HG02759 (cell line): ENCODE data around the gene WDFY4.
A peak's percentile ranks its signal among the peaks of the same experiment; 100 is the strongest.

Experiments used
- ATAC-seq: cut with Tn5 transposase; IDR thresholded peaks from one replicate; pipeline ENCODE4 v1.9.1; 2021; ENCODE audit warnings: mild to moderate bottlenecking, moderate library complexity; ENCODE audit not compliant: unreplicated experiment

The WDFY4 gene

DNA sequence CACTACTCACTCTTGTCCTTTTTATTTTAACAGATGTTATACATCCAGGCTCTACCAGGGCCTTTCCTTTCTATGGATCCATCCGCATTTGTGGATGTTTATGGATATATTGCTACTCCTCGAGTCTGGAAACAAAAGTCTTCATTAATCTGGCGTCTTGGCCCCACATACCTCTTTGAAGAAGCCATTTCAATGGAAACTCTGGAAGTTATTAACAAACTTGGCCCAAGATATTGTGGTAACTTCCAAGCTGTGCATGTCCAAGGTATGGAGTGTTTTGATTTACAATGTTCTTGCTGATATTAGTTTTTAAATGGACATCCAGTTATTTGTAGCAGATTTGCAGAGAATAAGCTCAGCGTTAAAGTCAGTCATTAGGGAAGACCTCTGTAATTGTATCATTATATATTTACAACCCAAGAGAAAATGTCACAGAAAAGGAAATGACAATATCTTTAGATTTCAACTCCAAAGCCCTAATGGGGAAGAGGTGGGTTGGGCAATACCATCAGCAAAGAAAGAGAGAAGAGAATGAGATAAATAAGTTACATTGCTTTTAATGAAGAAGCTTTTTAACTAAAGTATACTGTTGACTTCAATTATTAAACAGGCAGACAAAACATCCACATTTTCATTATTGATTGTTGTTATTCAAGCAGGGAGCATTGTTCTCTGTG, 102.1 kb downstream of the WDFY4 start:
- ATAC-seq = no peak

DNA sequence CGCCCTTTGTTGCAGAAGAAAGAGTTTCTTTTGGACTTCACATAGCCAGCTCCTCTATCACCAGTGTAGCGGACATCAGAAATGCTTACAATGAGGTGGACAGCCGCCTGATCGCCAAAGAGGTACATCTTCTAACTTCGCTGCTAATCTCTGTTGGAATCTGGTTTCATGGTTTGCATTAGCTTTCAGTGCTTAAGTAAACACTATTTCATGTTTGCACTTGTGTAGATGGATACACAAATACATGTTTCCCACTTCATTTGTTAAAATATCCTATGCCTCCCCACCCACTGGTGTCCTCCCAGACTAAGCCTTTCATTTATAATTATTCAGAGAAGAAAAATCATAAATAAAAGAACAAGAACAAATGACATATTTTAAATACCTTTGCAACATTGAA, 103.9 kb downstream of the WDFY4 start:
- ATAC-seq = no peak

DNA sequence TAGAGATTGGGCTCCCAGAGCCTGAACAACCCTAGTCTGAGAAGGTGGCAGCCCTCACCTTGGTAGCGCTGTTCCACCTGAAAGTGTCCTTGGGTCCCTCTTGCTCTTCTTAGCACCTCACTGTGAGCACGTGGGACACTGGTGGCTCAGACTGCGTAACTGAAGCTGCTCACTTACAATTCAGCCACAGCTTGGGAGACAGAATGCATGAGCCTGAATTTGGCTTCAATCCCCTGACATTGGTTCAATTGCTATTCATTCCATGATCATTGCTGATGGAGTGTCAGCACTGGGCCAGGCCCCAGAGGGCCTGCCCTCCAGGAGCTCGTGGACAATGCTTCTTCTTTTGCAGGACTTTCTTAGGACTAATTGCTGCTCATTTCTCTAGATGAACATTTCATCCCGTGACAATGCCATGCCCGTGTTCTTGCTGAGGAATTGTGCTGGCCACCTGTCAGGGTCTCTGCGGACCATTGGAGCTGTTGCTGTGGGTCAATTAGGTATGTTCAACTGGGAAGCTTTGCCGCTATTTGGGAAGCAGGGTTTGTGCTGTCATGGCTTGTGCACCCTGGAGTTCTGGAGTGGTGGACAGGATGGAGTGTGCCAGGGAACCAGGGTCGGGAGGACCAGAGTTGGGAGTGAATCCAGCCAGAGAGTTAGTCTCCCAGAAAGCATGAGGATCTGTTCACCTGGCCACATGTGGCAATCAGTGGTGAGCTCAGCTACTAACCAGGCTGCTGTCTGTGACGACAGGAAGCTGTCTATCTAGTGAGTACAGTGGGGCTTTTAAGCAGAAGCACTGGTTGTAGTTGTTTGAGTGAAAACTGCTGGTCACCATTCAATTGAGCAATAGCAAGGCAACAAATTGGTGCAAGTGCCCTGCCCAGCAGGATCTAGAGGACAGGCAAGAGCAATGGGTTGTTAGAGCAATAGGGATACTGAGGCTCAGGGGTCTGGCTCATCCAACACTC, 105.1 kb downstream of the WDFY4 start:
- ATAC-seq = no peak

DNA sequence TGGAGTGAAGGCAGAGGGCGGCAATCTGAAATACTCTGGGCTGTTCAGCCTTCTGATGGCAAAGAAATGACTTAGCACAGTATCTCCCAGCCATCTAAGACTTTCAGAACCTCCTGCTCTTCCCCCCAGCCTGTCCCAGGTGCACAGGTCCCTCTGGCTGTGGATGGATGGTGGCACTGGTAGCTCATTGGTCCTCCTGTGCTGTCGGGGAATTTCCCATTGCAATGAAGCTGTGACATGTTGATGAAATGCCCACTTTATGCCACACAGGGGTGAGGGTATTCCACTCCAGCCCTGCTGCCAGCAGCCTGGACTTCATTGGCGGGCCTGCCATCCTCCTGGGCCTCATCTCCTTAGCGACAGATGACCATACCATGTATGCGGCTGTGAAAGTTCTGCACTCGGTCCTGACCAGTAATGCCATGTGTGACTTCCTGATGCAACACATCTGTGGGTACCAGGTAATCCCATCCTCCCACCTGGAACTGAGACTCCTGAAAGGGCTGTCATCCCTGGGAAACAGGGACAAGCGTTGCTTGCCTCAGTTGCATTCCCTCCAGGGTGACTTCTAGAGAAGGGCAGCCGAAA, 105.9 kb downstream of the WDFY4 start:
- ATAC-seq = no peak

DNA sequence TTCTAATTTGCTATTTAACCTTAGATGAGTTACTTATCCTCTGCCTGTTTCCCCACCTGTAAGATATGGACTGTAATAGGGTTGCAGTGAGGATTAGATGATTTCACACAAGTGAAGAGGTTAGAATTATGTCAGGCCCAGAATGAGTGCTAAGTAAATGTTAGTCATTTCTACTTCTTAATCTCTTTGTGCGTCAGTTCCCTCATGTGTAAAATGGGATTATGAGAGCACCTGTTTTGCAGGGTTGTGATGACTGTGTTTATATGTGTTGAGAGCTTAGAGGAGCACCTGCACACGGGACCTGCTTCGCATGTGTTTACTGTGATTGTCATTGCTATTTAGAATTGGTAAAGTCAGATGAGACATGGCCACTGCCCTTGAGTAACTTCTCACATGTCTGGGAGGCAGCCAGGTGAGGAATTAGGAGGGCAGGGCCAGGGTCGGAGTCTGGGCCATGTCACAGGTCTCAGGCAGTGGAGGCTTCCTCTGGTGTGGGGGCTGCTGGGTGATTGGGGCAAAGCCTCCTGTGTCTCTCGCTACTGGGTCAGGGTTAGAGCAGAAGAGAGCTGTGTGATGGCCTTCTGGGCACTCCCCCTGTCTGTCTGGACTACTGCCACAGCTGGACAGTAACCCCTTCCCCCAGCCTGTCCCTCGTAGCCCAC, 106.7 kb downstream of the WDFY4 start:
- ATAC-seq = no peak

DNA sequence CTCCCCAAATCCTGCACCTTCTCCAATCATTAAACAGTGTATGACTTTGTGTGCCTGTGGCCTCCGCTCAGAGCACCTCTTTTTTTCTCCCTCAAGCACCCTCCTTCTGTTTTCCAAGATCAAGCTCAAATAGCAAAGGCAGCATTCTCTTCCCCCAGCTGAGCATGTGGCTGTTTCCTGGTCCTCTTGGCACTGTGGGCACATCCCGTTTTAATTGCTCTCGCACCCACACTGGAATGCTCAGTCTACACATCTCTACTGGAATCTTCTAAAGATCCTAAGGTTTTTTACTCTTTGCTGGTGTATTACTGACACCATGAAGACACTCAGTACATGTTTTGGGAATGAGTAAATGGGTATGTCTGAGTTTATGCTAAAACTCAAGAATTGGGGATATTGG, 107.4 kb downstream of the WDFY4 start:
- no peak for ATAC-seq

DNA sequence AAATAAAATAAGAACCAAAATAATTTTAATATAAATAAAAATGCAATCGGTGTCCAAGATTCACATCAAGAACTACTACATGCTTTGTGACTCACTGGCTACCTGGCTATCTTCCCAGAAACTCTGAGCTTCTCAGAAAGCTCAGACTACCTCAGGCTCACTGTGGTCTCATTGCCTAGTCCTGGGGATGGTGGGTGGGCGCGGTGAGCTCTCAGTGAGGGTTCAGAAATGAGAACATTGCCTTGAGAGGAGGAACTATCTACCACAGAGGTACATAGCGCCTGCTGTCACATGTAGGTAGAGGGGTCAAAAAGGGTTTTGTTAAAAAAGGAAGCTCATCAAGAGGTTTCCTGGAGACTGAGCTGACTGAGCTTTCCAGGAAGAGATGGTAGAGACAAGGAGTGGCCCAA, 108.0 kb downstream of the WDFY4 start:
- ATAC-seq = no peak

DNA sequence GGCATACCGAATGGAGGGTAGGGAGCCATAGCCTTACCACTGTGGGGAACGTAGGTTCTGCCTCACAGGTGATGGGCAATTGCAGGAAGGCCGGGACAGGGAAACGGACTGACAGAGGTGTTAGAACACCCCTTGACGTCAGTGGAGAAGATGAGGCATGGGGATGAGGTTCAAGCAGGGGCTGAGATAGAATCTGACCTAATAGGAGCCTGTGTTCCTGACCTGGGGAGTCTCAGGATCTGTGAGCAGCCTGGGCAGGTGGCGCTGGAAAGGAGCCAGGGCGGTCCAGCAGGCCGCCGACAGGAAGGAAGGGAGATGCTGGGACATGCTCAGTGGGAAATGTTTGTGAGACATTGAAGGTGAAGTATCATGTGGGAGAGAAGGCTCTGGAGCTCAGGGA, 109.4 kb downstream of the WDFY4 start:
- no peak for ATAC-seq

DNA sequence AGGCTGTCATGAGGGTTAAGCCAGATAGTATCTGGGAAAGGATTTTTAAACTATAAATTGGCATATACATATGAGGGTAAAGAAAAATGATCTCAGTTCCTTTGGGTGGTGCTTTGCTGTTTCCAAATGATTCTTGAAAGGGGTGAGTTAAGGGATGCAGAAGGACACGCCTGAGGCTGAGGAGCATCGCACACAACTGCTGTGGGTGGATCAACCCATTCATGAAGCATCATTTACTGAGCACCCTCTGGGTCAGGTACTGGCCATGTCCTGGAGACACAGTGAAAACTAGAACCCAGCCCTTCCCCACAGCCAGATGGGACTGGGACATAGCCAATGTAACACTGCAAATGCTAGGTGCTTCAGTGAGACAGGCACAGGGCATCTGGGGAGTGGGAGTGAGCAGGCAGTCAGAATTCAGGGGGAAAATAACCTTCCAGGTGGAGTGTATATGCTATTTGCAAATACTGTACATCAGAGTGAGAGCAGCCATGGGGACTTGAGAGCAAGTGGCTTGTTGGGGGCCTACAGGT, 112.1 kb downstream of the WDFY4 start:
- no peak for ATAC-seq

DNA sequence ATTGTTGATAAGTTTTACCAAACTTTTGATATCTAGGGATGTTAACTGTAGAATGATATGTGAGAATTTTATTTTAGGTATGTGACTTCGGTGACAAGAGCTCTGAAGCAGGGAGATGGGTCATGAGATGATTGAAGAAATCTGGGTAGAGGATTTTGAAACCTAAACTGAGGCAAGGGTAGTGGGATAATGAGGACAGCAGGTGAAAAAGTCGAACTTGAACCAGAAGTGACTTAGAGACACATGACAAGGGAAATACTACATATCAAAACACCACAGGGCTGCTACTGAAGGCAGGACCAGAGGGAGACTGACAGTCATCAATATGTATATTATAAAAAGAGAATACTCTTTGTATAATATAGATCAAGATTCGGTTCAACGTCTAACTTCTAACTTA, 113.2 kb downstream of the WDFY4 start:
- ATAC-seq = no peak

DNA sequence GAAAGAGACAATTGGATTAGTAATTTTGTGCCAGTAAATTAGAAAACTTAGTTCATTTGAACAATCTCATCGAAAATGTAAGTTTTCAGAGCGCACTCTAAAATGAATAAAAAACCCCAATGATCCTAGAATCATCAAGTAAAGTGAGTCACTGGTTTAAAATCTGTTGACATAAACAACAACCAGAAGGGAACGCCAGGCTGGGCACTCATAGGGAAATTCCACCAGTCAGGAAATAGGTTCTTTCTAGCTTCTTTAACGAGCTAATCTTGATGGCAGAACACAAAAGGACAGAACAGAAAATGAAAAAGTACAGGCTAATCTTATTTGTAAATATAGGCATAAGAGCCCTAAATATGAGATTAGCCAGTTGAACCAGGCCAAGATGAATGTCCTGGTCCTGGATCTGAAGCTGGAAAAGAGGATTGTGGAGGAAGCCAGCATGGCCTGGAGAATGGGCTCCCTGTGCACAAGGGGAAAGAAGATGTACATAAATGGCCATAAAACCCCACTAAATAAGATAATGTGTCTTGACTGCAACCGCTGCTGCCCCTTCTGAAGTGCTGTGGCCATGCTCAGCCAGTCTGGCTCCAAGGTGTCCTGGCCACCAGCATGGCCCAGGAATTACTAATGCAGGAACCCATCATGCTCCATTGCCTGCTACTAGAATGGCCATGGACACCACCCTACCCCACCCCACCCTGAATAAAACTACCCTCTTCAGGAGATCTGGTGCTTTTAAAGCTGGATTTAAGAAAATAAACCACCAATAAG, 114.0 kb downstream of the WDFY4 start:
- no peak for ATAC-seq

DNA sequence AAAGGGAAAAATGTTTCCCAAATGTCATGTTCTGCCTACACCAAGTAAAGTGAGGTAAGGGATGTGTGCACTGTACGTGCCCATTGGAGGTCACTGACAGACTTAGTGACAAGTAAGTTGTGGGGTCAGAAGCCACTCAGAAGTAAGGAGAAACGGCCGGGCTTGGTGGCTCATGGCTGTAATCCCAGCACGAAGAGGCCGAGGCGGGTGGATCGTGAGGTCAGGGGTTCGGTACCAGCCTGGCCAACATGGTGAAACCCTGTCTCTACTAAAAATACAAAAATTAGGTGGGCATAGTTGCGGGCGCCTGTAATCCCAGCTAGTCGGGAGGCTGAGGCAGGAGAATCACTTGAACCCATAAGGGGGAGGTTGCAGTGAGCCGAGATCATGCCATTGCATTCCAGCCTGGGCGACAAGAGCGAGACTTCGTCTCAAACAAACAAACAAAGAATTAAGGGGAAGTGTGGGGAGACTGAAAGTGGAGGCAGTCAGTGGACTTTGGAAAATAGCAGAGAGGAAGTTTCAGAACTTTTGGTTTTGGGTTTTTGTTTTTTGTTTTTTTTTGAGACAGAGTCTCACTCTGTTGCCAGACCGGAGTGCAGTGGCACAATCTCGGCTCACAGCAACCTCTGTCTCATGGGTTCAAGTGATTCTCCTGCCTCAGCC, 114.8 kb downstream of the WDFY4 start:
- ATAC-seq = no peak

DNA sequence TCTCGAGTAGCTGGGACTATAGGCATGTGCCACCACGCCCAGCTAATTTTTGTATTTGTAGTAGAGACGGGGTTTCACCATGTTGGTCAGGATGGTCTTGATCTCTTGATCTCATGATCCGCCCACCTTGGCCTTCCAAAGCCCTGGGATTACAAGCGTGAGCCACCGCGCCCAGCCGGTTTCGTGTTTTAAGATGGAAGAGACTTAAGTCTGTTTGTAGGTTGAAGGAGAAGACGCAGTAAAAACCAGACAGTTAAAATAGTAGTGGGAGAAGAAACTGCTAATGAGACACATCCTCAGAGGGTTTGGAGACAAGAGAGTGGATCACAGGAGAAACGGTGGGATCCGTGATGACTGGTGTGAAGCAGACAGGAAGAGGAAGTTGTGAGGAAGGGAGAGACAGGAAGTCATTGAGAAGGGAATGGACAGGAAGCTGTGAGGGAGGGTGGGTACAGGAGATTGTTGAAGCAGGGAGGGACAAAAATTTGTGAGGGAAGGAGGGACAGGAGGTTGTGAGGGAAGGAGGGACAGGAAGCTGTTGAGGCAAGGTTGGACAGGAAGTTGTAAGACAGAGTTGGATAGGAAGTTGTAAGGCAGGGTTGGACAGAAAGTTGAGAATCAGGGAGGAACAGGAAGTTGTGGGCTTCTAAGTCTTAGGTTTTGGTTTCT, 115.5 kb downstream of the WDFY4 start:
- ATAC-seq = no peak

DNA sequence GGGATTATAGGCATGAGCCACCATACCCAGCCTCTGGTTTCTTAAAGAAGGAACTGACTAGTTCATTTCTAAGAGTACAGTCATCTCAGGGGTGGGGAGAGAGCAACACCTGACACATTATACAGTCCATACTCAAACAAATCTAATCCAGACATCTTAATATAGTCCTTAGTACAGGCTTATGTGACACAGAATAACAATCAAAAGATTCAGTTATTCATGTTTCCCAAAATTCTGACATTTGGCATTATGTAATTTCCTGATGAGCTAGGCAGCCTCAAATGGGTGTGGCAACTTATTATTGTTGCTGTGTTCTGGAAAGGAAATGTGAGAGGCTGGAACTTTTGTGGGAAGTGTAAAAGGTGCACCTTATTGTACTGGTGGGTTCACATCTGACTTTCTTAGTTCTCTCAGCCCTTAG, 116.3 kb downstream of the WDFY4 start:
- no peak for ATAC-seq

DNA sequence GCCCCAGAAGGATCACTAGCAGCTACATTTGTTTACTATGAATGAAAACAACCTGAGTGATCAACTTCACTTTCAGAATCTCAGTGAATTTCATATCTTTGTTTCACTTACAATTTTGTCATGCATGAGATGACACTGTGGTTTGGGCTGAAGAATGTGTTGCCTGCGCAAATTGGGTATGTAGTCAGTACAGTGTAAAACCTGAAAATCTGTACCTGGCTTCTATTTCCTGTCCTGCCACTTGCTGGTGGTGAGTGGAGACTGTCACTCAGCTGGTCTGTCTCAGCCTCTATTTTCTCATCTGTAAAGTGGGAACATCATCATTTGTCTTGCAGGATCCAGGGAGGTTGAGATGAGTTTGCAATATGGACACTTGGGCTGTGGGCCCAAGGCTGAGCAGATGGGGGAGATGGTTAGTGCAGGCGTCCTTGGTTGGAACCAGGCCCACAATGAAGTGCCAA, 118.0 kb downstream of the WDFY4 start:
- peak; percentile 80 for ATAC-seq

DNA sequence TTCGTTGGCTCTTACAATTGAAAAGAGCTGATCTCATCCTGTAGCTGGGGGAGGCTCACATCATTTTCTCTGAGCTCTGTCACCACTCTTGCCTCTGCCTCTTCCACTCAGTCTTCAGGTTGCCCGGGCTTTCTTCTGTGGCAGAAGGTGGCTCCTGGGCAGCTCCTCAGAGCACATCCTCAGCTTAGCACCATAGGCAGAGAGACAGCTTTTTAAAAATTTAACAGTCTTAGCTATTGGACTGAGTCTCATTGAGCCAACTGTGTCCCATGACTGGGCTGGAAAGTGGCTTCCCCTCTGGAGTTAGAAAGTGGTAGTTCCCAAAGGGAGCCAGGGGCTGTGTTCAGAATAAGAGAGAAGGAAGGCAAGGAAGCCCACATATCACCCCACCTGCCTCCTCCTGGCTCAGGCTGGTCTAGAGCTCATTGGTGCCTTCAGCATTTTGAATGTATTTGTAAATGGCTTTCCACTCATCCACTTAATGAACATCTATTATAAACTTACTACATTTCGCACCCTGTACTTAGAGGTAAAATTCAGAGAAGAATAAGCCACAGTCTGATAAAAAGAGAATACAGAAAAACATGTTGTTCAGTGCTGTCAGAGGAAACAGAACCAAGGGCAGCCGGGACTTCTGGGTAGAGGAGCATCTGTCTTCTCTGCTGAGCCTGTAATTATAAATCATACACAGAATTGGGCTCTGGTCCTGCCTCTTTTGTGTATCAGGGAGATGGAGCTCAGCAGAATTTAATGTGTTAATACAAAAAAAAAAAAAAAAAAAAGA, 119.3 kb downstream of the WDFY4 start:
- ATAC-seq = no peak

DNA sequence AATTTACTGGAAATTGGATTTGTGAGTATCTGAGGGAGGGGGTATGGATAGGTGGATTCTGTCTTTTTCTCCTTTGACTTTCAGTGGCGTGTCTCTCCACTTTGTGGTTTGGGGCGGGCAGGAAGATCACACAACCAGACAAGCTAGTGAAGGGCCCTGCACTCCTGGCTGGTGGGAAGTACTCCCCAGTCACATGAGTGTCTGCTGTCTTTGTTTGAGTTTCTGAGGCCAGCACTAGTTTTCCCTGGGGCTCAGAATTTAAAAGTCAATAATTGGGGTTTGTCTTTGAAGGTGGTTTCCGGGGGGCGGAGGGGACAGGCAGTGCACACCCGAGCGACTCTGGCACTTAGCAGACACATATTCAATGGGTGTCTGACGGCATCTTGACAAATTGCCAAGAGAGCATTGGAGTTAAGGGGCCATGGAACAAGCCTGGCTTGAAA, 120.1 kb downstream of the WDFY4 start:
- peak; percentile 54 for ATAC-seq

DNA sequence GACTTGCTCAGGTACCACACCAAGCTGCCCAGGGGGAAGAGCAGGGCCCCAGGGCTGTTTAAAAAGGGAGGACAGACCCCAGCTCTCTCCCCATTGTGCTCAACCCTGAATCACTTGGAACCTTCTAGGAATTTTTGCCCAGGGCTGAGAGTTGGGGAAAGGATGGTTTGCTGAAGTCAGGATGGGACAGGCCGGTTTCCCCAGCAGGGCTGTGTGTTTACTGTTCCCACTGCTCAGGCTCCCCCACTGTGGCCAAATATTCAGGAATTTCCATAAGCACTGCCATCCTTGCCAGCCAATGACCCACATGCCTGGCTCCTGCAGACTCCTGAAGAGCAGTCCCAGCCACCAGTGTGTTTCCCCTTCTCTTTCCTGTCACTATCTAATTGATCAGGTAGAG, 120.7 kb downstream of the WDFY4 start:
- no peak for ATAC-seq
